Activated CD4-positive, alpha-beta T cell treated with anti-CD3 and anti-CD28 coated beads, Interleukin-2, amount 10 ng/mL, durations not matched to agents 24 days and 14 days (primary cell): Measurements from ENCODE around the gene SLC38A6. TPM values are rescaled to one million over a fixed set of nuclear protein-coding genes. Genes with fewer than 3 reads are reported as not detected.

ENCODE experiments used
- DNase-seq: peaks from one replicate; pipeline ENCODE4 v3.0.0; 2022
- H3K27ac Mint-ChIP-seq: one replicate; pipeline ENCODE4 v1.8.0; 2022; ENCODE audit warnings: mild to moderate bottlenecking, mixed read lengths
- H3K27me3 Mint-ChIP-seq: one replicate; pipeline ENCODE4 v1.8.0; 2022; ENCODE audit warnings: mixed read lengths
- H3K36me3 Mint-ChIP-seq: one replicate; pipeline ENCODE4 v1.8.0; 2022; ENCODE audit warnings: low read depth, mild to moderate bottlenecking, mixed read lengths
- H3K4me1 Mint-ChIP-seq: one replicate; pipeline ENCODE4 v1.8.0; 2021; ENCODE audit warnings: mixed read lengths
- H3K4me3 Mint-ChIP-seq: one replicate; pipeline ENCODE4 v1.8.0; 2022; ENCODE audit warnings: mild to moderate bottlenecking, moderate library complexity, mixed read lengths
- H3K9me3 Mint-ChIP-seq: one replicate; pipeline ENCODE4 v1.8.0; 2021; ENCODE audit warnings: mixed read lengths
- intact Hi-C: fragments of 100-400 bp; cut with micrococcal nuclease; formaldehyde crosslinking; loops from one replicate; pipeline ENCODE4 v1.15.1; 2023
- total RNA-seq: library from RNA; stranded (reverse); gene quantifications from 2 replicates; pipeline ENCODE4 v1.2.3, GENCODE V29; 2022

The SLC38A6 gene
- total RNA-seq, 1 donor from 2014 or later = 4.7 TPM

- H3K4me3 Mint-ChIP-seq = no peak overlapping the region
- H3K27me3 Mint-ChIP-seq = no peaks in the 10 kb centered on the region
- no peak for DNase-seq
- no peak overlapping the region for H3K27ac Mint-ChIP-seq
- no peaks in the 10 kb centered on the region for H3K9me3 Mint-ChIP-seq
- no peaks in the 10 kb centered on the region for H3K4me1 Mint-ChIP-seq
- H3K36me3 Mint-ChIP-seq = no peaks in the 10 kb centered on the region
- intact Hi-C loops = no loop called here
These were observed 17.6 kb downstream of the SLC38A6 start for GRCh38 chr14:60998617-60999016.

- intact Hi-C loops = no loop called here
- no peaks in the 10 kb centered on the region for H3K9me3 Mint-ChIP-seq
- H3K36me3 Mint-ChIP-seq = no peaks in the 10 kb centered on the region
- H3K27ac Mint-ChIP-seq = no peak overlapping the region
- H3K4me3 Mint-ChIP-seq = no peak overlapping the region
- no peak for DNase-seq
- no peaks in the 10 kb centered on the region for H3K27me3 Mint-ChIP-seq
- no peaks in the 10 kb centered on the region for H3K4me1 Mint-ChIP-seq
These were observed 18.5 kb downstream of the SLC38A6 start for GRCh38 chr14:60999536-60999935.

- H3K4me3 Mint-ChIP-seq = no peak overlapping the region
- no peaks in the 10 kb centered on the region for H3K36me3 Mint-ChIP-seq
- intact Hi-C loops = no loop called here
- no peaks in the 10 kb centered on the region for H3K4me1 Mint-ChIP-seq
- DNase-seq = no peak
- no peak overlapping the region for H3K27ac Mint-ChIP-seq
- no peaks in the 10 kb centered on the region for H3K27me3 Mint-ChIP-seq
- H3K9me3 Mint-ChIP-seq = no peaks in the 10 kb centered on the region
These were observed 22.5 kb downstream of the SLC38A6 start for GRCh38 chr14:61003571-61003970.

DNA sequence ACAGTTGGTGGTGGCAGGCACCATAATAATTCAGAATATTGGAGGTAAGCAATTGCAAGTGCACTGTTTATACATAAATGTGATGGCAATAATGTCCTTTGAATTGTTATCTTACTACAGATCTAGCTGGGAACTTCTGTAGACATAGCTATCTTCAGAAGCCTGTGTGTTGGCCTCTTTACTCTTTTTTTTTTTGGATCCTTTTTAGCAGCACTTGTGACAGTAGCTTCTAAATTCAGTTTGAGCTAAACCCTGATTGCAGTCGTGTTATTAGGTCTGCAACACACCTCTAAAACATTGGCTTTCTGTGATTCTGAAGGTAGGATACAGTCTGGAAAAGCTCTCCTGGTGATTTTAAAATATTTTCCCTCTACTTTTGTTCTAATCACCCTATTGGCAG lies 38.5 kb downstream of the SLC38A6 start:
- Mint-ChIP-seq H3K4me1 (no peaks in the 10 kb centered on the region), H3K27me3 (no peaks in the 10 kb centered on the region), H3K9me3 (no peaks in the 10 kb centered on the region), H3K27ac (no peak overlapping the region), H3K36me3 (no peaks in the 10 kb centered on the region), H3K4me3 (no peak overlapping the region)
- intact Hi-C loops = no loop called here
- no peak for DNase-seq

DNA sequence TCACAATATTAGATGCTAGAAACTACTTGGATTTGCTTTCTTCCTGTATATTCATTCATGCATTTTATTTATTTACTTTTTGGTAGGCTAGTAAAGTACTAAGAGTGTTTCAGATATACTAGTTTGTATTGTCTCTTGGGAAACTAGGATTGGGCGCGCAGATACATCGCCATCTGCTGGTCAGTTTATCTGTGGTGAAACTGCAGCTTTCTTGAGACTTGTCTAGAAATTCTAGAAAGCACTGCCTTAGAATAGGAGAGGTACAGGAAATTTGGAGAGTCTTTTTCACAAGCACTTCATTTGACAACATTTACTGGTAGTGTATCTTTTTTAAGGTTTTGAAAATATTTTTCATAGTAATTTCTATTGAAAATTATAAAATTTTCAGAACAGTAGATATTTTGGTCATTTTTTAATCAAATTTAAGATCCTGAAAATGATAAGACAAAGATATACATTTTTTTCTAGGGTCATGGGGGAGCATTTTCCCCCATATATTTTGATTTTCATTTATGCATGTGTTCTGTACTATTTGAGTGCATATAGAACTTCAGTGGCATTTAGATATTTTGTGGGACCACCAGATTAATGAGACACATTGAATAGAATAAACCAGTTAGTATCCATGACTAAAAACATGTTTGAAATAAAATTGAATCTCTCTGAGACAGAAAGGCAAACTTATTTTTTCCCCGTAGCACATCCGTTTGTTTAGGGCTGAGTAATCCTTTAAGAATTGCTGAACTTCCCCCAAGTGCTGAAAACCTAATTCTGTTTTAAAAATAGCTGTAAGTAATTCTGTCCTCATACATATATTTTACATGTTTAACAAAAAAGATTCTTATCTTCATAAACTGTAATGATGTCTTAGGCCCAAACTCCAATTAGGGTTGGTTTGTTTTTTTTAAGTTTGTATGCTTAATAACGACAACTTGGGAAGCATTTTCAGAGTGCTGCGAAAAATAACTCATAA lies 44.5 kb downstream of the SLC38A6 start:
- intact Hi-C loops = loop anchor here (1.0 to 10.0 kb wide), 5 partner anchors 159 to 400 kb away; partner anchors contain the start of gene SIX4

GRCh38 chr14:61026526-61026925 lies 45.5 kb downstream of the SLC38A6 start:
- H3K4me1 Mint-ChIP-seq = no peaks in the 10 kb centered on the region
- no peak overlapping the region for H3K4me3 Mint-ChIP-seq
- H3K27ac Mint-ChIP-seq = no peak overlapping the region
- intact Hi-C loops = loop anchor here (5.0 to 10.0 kb wide), 2 partner anchors 158 to 304 kb away; partner anchors contain the start of gene SIX4
- H3K9me3 Mint-ChIP-seq = no peaks in the 10 kb centered on the region
- peaks cover 2% of the 10 kb centered on the region for H3K27me3 Mint-ChIP-seq
- no peaks in the 10 kb centered on the region for H3K36me3 Mint-ChIP-seq
- DNase-seq = no peak

More for the DNA sequence above, 44.5 kb downstream of the SLC38A6 start:
- peak; percentile 87 for DNase-seq
- H3K4me1 Mint-ChIP-seq = no peaks in the 10 kb centered on the region
- peaks cover 2% of the 10 kb centered on the region for H3K27me3 Mint-ChIP-seq
- H3K9me3 Mint-ChIP-seq = no peaks in the 10 kb centered on the region
- no peaks in the 10 kb centered on the region for H3K36me3 Mint-ChIP-seq
- no peak overlapping the region for H3K4me3 Mint-ChIP-seq
- H3K27ac Mint-ChIP-seq = no peak overlapping the region

GRCh38 chr14:61031026-61031425 lies 50.0 kb downstream of the SLC38A6 start:
- H3K27me3 Mint-ChIP-seq = peaks cover 2% of the 10 kb centered on the region
- no peak overlapping the region for H3K4me3 Mint-ChIP-seq
- peaks cover 8% of the 10 kb centered on the region for H3K4me1 Mint-ChIP-seq
- DNase-seq = no peak
- no peaks in the 10 kb centered on the region for H3K9me3 Mint-ChIP-seq
- intact Hi-C loops = no loop called here
- no peak overlapping the region for H3K27ac Mint-ChIP-seq
- H3K36me3 Mint-ChIP-seq = no peaks in the 10 kb centered on the region

GRCh38 chr14:61033054-61033453 lies 52.0 kb downstream of the SLC38A6 start:
- Mint-ChIP-seq H3K4me3 (no peak overlapping the region), H3K27ac (no peak overlapping the region), H3K36me3 (no peaks in the 10 kb centered on the region), H3K9me3 (no peaks in the 10 kb centered on the region), H3K4me1 (peaks cover 8% of the 10 kb centered on the region), H3K27me3 (no peaks in the 10 kb centered on the region)
- intact Hi-C loops = no loop called here
- no peak for DNase-seq

GRCh38 chr14:61033855-61034254 lies 52.8 kb downstream of the SLC38A6 start:
- no peak for DNase-seq
- no peaks in the 10 kb centered on the region for H3K36me3 Mint-ChIP-seq
- H3K27ac Mint-ChIP-seq = no peak overlapping the region
- H3K9me3 Mint-ChIP-seq = no peaks in the 10 kb centered on the region
- H3K4me1 Mint-ChIP-seq = peaks cover 8% of the 10 kb centered on the region
- H3K27me3 Mint-ChIP-seq = no peaks in the 10 kb centered on the region
- intact Hi-C loops = no loop called here
- no peak overlapping the region for H3K4me3 Mint-ChIP-seq

DNA sequence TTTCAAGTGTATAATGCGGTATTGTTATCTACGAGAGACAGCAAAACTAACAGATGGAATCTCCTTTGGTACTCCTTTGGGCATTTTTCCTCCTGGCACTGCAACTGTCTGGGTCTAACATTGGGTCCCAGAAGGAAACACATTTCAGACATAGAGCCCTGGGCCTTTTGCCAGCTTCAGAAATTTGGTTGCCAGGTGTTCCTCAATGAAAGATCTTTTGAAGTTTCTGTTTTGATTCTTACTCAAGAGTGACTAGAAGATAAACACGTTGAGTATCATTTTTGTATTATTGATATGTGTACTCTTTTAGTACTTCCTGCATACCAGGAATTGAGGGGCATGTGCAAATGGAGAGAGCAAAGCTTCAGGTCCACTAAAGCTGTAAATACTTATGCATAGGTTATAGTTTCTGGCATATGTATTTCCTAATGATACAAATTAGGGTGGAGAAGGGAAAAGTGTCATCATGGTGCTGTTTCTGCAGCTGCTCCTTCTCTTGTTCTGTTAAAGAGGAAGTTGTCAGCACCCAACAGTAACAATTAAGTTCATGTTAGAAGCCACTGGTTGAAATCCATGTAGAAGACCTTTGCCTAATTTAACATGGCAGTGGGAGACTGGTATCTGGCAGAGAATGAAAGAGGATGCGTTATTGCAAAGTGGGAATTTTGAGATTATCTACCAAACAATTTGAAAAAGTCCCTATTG lies 53.5 kb downstream of the SLC38A6 start:
- peak; percentile 58 for DNase-seq
- H3K27ac Mint-ChIP-seq = peak overlapping the region; percentile 8
- intact Hi-C loops = no loop called here
- peaks cover 8% of the 10 kb centered on the region for H3K4me1 Mint-ChIP-seq
- H3K36me3 Mint-ChIP-seq = no peaks in the 10 kb centered on the region
- no peak overlapping the region for H3K4me3 Mint-ChIP-seq
- no peaks in the 10 kb centered on the region for H3K27me3 Mint-ChIP-seq
- H3K9me3 Mint-ChIP-seq = no peaks in the 10 kb centered on the region

GRCh38 chr14:61037215-61037614 lies 56.2 kb downstream of the SLC38A6 start:
- Mint-ChIP-seq H3K4me3 (no peak overlapping the region), H3K9me3 (no peaks in the 10 kb centered on the region), H3K4me1 (peaks cover 8% of the 10 kb centered on the region), H3K36me3 (no peaks in the 10 kb centered on the region), H3K27ac (no peak overlapping the region), H3K27me3 (no peaks in the 10 kb centered on the region)
- intact Hi-C loops = no loop called here
- no peak for DNase-seq

GRCh38 chr14:61041704-61042103 lies 60.7 kb downstream of the SLC38A6 start:
- no peak overlapping the region for H3K4me3 Mint-ChIP-seq
- H3K27ac Mint-ChIP-seq = peak overlapping the region; percentile 37

GRCh38 chr14:61042220-61042619 lies 61.2 kb downstream of the SLC38A6 start:
- no peak for DNase-seq
- Mint-ChIP-seq H3K4me1 (peaks cover 2% of the 10 kb centered on the region), H3K27ac (no peak overlapping the region), H3K36me3 (no peaks in the 10 kb centered on the region), H3K4me3 (no peak overlapping the region), H3K27me3 (no peaks in the 10 kb centered on the region), H3K9me3 (no peaks in the 10 kb centered on the region)
- intact Hi-C loops = no loop called here

More at GRCh38 chr14:61041704-61042103, 60.7 kb downstream of the SLC38A6 start:
- Mint-ChIP-seq H3K9me3 (no peaks in the 10 kb centered on the region), H3K4me1 (peaks cover 2% of the 10 kb centered on the region), H3K27me3 (no peaks in the 10 kb centered on the region), H3K36me3 (no peaks in the 10 kb centered on the region)
- no peak for DNase-seq
- intact Hi-C loops = no loop called here

DNA sequence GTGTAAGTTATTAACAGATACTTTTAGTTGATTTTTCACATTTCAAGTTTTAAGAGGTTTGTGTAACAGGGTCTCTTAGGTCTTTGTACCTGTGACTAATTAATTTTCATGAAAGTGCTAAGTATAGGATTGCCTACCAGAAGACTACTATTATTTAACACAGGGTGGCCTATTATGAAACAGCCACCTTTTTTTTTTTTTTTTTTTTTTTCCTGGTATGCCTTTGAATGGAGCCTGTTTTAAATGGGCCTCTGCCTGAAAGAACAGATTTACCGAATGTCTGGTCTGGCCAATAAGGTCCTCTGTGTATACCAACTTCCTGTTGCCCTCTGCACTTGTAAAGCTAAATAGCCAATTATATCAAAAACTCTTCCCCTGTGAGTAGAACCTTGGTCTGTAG lies 62.5 kb downstream of the SLC38A6 start:
- no peaks in the 10 kb centered on the region for H3K27me3 Mint-ChIP-seq
- H3K36me3 Mint-ChIP-seq = no peaks in the 10 kb centered on the region
- H3K27ac Mint-ChIP-seq = no peak overlapping the region
- peaks cover 2% of the 10 kb centered on the region for H3K4me1 Mint-ChIP-seq
- no peak for DNase-seq
- no peak overlapping the region for H3K4me3 Mint-ChIP-seq
- H3K9me3 Mint-ChIP-seq = no peaks in the 10 kb centered on the region
- intact Hi-C loops = no loop called here
